GM23338 (cell line): Measurements from ENCODE around the gene ZNF804B.
"Not testable (repeated sequence)": the region's sequence is repeated elsewhere in the genome, so short reads cannot be mapped to it uniquely, and the experiment has no call there.

Experiments
- CTCF ChIP-seq, 2 experiments: fragments of 200-600 bp in 1 of 2; sonication (generic) in 1 of 2; conservative IDR thresholded peaks; 2 replicates each; pipeline versions ENCODE4 v1.5.1 to v1.6.1; 2016 to 2017; ENCODE audit warnings: antibody characterized with exemption in 2 of 2, low read depth in 2 of 2, mild to moderate bottlenecking in 2 of 2, moderate library complexity in 1 of 2
- EZH2 ChIP-seq: fragments of 200-600 bp; sonication (generic); IDR thresholded peaks from one replicate; pipeline ENCODE4 v1.8.0; 2017; ENCODE audit warnings: antibody characterized with exemption, mild to moderate bottlenecking, low read depth; ENCODE audit not compliant: unreplicated experiment
- EZH2phosphoT487 ChIP-seq: fragments of 200-600 bp; sonication (generic); IDR thresholded peaks from one replicate; pipeline ENCODE4 v1.8.1; 2018; ENCODE audit warnings: antibody characterized with exemption; ENCODE audit not compliant: unreplicated experiment
- JUNB ChIP-seq: IDR thresholded peaks from one replicate; pipeline ENCODE4 v1.6.1; 2016; ENCODE audit warnings: antibody characterized with exemption; ENCODE audit not compliant: unreplicated experiment
- NANOG ChIP-seq: IDR thresholded peaks from 2 replicates; pipeline ENCODE4 v1.6.1; 2016; ENCODE audit warnings: antibody characterized with exemption, borderline replicate concordance
- POLR2AphosphoS5 ChIP-seq: IDR thresholded peaks from 2 replicates; pipeline ENCODE4 v1.6.1; 2016; ENCODE audit warnings: antibody characterized with exemption, low read depth

- TF ChIP-seq JUNB; CTCF (conservative IDR thresholded peaks at IDR 0.05; ENCODE audit: low read depth in 2 of 2); POLR2AphosphoS5; EZH2; NANOG; EZH2phosphoT487: not testable (repeated sequence)
Observed at GRCh38 chr7:89228688-89229171, 469.2 kb downstream of the ZNF804B start.
